Measurements from ENCODE around the gene UST. TPM values are rescaled to one million over a fixed set of nuclear protein-coding genes. Genes with fewer than 3 reads are reported as not detected.

The UST gene
- total RNA-seq, 1 donor from 2014 or later: 23.2 TPM

DNA sequence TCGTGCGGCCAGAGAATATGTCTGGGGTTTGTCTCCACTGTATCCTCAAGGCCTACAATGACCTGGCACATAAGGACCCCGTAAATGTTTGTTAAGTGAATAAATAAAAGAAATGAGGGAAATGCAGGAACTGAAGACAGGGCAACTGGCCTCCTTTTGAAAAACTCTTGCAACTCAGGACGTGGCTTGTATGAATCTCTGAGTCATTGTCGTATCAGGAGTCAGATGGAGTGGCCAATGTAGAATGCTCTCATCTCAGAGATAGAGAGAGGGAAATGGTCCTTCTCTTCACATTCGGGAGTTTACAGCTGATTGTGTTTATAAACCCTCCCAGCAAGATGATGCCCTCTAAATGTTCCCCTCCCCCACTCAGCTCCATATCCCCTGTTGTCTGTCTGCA is 57.1 kb downstream of the UST start:
- no peak for DNase-seq (ENCODE audit: low spot score)
- no peaks in the 10 kb centered on the region for H3K9me3 Mint-ChIP-seq (ENCODE audit: unreplicated experiment)
- H3K4me1 Mint-ChIP-seq (ENCODE audit: unreplicated experiment): peaks cover 12% of the 10 kb centered on the region
- H3K36me3 Mint-ChIP-seq (ENCODE audit: low read depth, unreplicated experiment): no peaks in the 10 kb centered on the region
- H3K27me3 Mint-ChIP-seq (ENCODE audit: unreplicated experiment): peaks cover 4% of the 10 kb centered on the region
- H3K4me3 Mint-ChIP-seq (ENCODE audit: unreplicated experiment): no peak overlapping the region
- TF ChIP-seq, protein P1, sequence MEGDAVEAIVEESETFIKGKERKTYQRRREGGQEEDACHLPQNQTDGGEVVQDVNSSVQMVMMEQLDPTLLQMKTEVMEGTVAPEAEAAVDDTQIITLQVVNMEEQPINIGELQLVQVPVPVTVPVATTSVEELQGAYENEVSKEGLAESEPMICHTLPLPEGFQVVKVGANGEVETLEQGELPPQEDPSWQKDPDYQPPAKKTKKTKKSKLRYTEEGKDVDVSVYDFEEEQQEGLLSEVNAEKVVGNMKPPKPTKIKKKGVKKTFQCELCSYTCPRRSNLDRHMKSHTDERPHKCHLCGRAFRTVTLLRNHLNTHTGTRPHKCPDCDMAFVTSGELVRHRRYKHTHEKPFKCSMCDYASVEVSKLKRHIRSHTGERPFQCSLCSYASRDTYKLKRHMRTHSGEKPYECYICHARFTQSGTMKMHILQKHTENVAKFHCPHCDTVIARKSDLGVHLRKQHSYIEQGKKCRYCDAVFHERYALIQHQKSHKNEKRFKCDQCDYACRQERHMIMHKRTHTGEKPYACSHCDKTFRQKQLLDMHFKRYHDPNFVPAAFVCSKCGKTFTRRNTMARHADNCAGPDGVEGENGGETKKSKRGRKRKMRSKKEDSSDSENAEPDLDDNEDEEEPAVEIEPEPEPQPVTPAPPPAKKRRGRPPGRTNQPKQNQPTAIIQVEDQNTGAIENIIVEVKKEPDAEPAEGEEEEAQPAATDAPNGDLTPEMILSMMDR (IDR thresholded peaks at IDR 0.05; ENCODE audit: unreplicated experiment): no peak
- no peak overlapping the region for H3K27ac Mint-ChIP-seq (ENCODE audit: unreplicated experiment)

DNA sequence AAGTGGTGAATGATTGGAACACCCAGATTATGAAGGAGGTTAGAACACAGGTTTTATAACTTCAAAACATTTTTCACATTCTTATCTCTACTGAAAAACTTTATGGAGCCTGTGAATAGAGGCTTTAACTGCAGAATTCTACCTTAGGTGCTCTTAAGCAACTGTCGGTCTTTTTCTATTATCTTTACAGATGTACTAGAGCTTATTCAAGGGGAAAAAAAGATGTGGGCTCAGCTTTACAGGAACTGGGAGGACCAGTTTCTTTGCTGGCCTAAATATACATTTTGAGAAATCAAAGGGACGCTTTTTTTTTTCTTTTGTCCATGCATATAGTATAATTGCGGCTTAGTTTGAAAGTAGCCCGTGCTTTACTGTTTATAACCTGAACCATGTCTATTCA is 58.9 kb downstream of the UST start:
- TF ChIP-seq, protein P1 (IDR thresholded peaks at IDR 0.05; ENCODE audit: unreplicated experiment): no peak
- Mint-ChIP-seq H3K36me3 (ENCODE audit: low read depth, unreplicated experiment) (no peaks in the 10 kb centered on the region), H3K4me1 (ENCODE audit: unreplicated experiment) (peaks cover 8% of the 10 kb centered on the region), H3K27me3 (ENCODE audit: unreplicated experiment) (peaks cover 5% of the 10 kb centered on the region), H3K9me3 (ENCODE audit: unreplicated experiment) (no peaks in the 10 kb centered on the region), H3K27ac (ENCODE audit: unreplicated experiment) (no peak overlapping the region), H3K4me3 (ENCODE audit: unreplicated experiment) (no peak overlapping the region)
- DNase-seq (ENCODE audit: low spot score): no peak

DNA sequence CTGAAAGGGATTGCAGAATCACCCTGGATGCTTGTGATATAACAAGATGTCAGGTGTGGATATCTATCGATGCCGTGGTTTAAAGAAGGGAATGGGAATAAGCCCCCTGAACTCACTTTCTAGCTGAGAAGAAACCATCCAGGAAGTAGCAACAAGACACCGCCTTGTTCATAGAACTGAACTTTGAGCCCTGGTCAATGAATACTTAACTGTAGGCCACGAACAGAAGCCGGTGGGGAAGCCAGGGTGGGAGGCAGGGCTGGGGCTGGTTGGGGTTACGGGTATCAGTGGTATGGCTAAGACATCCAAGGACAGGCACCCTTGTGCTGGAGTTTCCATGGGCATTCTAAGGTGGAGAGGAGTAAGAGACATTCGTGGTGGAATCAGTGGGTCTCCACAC is 61.0 kb downstream of the UST start:
- no peak for DNase-seq (ENCODE audit: low spot score)
- Mint-ChIP-seq H3K4me3 (ENCODE audit: unreplicated experiment) (no peak overlapping the region), H3K9me3 (ENCODE audit: unreplicated experiment) (no peaks in the 10 kb centered on the region), H3K4me1 (ENCODE audit: unreplicated experiment) (peaks cover 8% of the 10 kb centered on the region), H3K27me3 (ENCODE audit: unreplicated experiment) (peaks cover 5% of the 10 kb centered on the region), H3K27ac (ENCODE audit: unreplicated experiment) (no peak overlapping the region), H3K36me3 (ENCODE audit: low read depth, unreplicated experiment) (no peaks in the 10 kb centered on the region)
- TF ChIP-seq, protein P1 (IDR thresholded peaks at IDR 0.05; ENCODE audit: unreplicated experiment): no peak

DNA sequence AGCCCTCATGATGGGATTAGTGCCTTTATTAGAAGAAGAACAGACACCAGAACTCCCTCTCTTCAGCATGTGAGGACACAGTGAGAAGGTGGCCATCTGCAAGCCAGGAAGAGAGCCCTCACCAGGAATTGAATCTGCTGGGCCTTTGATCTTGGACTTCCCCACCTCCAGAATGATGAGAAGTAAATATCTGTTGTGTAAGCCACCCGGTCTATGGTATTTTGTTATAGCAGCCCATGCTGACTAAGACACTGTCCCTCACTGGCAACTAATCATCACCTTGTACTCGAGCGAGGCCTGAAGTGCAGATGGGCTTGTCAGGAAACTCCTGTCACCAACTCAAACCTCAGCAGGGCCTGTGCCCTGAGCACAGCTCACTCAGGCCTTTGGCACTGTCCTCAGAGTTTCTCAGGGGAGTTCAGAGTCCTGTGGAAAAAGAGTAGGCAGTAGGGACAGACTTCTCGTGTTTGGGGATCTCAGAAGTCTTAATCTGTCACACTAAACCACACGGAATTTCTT is 62.0 kb downstream of the UST start:
- Mint-ChIP-seq H3K4me1 (ENCODE audit: unreplicated experiment) (peaks cover 5% of the 10 kb centered on the region), H3K27ac (ENCODE audit: unreplicated experiment) (no peak overlapping the region), H3K36me3 (ENCODE audit: low read depth, unreplicated experiment) (peaks cover under 1% of the 10 kb centered on the region), H3K4me3 (ENCODE audit: unreplicated experiment) (no peak overlapping the region), H3K27me3 (ENCODE audit: unreplicated experiment) (peaks cover 5% of the 10 kb centered on the region), H3K9me3 (ENCODE audit: unreplicated experiment) (no peaks in the 10 kb centered on the region)
- TF ChIP-seq, protein P1 (IDR thresholded peaks at IDR 0.05; ENCODE audit: unreplicated experiment): no peak
- no peak for DNase-seq (ENCODE audit: low spot score)

DNA sequence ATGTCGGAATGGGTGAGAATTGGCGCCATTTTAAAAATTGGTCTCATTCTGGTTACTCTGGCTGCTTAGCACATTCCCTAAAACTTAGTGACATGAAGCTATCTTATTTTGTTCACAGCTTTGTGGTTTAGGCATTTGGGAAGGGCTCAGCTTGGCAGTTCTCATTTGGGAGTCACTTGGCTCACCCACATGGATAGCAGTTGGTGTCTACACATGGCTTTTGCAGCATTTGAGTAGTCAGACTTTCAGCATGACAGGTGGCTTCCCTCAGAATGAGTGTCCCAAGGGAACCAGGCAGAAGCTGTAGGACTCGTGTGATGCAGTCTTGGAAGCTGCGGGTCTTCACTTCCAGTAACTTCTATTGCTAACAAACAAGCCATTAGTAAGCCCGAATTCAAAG is 64.6 kb downstream of the UST start:
- DNase-seq (ENCODE audit: low spot score): no peak
- H3K27ac Mint-ChIP-seq (ENCODE audit: unreplicated experiment): no peak overlapping the region
- peaks cover 5% of the 10 kb centered on the region for H3K36me3 Mint-ChIP-seq (ENCODE audit: low read depth, unreplicated experiment)
- H3K4me1 Mint-ChIP-seq (ENCODE audit: unreplicated experiment): no peaks in the 10 kb centered on the region
- TF ChIP-seq, protein P1 (IDR thresholded peaks at IDR 0.05; ENCODE audit: unreplicated experiment): no peak
- H3K4me3 Mint-ChIP-seq (ENCODE audit: unreplicated experiment): no peak overlapping the region
- H3K27me3 Mint-ChIP-seq (ENCODE audit: unreplicated experiment): peaks cover 5% of the 10 kb centered on the region
- no peaks in the 10 kb centered on the region for H3K9me3 Mint-ChIP-seq (ENCODE audit: unreplicated experiment)
